CD4-positive, alpha-beta T cell treated with Interleukin-17A for 4 hours (primary cell): Measurements from ENCODE around the gene NTRK2.

ENCODE experiments used
- DNase-seq: peaks from one replicate; pipeline ENCODE4 v3.0.0-alpha.2; 2020; ENCODE audit warnings: mixed read lengths

The NTRK2 gene

DNA sequence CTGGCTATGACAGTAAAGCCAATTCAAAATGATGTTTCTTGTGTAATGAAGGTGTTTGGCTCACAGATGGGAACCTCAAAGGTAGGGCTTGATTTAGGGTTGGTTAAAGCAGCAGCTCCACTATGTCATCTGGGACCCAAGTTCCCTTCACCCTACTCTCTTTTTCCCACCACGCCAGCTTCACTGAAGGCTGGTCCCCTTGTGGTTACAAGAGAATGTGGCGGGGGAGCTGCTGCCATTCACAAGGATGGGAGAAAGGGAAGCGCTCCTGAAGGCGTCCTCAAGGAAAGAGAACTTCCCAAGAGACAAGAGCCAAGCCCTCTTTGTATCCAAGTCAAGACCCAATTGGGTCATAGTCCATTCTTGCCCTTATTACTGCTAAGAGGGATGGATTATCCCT, 72.7 kb downstream of the NTRK2 start:
- DNase-seq, result no peak

DNA sequence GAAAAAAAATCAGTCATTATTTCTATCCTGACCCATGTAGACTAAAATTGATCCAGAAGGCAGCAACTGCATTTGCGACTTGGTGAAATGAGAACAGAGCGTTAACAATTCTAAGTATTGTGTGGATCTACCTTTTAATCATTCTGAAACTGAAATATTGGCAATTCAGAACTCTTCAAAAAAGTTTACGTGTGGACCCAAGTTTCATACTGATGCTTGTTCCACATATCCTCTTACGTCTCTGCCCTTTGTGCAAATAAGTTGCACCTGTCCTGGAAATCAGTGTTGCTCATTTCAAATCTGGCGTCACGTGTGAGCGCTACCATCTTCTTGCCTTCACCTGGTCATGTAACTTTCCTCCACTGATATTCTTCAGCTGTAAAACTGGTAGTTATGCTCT, 74.7 kb downstream of the NTRK2 start:
- no peak for DNase-seq

DNA sequence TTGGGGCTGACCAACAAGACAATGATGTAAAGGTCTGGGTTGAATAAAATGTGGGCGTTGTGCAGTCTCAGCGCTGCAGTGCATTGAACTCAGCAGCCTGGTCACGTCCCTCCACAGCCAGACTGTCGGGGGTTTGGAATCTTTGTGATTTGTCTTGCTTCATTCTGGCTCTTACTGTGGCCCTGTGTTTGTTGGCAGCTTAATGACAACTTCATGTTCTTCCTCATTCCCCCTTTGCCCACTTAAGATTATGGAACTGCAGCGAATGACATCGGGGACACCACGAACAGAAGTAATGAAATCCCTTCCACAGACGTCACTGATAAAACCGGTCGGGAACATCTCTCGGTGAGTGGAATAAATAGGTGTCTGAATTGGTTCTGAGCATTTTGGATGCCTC, 75.2 kb downstream of the NTRK2 start:
- DNase-seq, result no peak

DNA sequence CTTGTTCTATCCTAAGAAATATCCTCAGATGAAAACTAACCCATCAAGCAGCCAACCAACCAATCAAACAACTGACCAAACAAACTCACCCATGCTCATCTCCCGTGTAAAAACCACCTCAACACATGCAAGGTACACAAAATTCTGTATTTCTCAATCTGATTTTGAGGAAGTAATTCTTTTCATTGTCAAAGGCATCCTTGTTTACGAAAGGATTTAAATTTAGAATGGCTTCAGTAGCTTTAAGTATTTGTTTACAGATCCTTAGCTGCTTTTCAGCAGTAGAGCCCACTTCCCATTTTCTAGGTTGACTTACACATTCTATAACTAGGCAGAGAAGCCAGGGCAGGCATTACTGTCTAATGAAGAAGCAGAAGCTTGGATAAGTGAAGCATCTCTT, 78.6 kb downstream of the NTRK2 start:
- DNase-seq, result no peak

DNA sequence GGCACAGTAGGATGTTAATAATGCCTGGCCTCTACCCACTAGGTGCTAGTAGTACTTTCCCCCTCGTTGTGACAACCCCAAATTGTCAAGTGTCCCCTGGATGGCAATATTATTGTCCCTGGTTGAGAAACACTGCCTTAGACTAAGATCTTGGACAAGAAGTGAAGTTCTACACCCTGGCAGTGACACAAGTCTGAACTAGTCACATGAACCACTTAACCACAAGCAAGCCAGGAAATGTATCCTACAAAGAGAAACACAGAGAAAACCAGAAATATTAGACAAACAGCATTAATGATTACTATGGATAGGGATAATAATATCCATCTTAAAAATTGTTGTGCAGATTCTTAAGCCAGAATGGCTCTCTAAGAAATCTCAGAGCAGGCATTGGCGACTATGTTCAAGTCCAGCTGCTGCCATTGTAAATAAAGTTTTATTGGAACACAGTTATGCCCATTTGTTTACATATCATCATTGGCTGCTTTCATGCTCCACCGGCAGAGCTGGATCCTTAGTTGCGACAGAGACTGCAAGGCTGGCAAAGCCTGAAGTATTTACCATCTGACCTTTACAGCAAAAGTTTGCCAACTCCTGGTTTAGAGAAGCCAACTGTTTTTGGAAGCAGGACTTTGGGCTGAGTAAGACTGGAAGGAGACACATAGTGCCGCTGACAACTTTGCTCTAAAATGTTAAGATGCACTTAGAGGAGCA, 80.8 kb downstream of the NTRK2 start:
- DNase-seq, result no peak

DNA sequence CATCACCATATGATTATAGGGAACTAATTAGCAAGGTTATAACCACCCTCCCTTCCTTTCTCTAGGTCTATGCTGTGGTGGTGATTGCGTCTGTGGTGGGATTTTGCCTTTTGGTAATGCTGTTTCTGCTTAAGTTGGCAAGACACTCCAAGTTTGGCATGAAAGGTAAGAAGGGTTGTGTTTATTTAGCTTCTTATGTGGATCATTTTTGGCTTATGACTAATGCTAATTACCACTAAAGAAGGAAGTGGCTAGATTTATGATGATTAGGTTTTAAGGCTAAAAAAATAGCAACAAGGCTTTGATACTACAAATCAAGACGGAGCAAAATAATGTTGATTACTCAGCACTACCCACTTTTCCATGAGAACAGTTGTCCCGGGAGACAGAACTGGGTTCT, 82.4 kb downstream of the NTRK2 start:
- DNase-seq, result no peak

DNA sequence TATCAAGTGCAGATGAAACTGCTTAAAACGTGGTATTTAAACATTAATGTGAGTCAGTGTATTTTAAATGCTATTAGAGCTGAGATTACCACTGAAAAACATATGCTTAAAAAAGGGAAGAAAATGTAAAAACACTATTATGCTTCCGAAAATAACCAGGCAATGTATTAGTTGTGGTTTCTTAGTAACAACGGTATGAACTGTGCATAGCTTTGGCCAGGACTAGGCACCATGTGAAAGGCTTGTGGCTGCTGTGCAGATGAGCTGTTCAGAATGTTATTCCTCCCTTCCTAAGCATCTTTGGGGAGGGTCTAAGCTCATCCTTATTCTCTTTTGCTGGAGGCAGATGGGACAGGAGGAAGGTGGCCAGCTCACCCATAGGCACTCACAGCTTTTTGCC, 84.9 kb downstream of the NTRK2 start:
- no peak for DNase-seq

DNA sequence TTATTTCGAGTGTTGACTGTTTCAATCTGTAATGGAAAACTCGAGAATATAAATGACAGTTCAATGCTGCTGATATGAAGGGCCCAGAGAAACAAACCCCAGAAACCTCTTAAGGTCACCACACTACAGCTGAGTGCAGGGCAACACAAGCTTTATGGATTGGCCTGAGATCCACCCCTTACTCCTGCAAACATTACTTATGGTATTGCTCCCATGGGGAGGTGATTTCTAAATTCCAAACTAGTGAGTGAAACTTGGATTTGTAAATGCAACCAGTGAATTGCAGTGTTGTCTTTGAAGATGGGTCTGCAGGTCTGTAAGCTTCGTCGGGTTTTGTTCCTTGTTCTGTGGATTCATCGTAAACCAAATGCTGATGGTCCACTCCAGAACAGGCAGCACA, 85.4 kb downstream of the NTRK2 start:
- no peak for DNase-seq

- DNase-seq, result no peak
These were observed 85.9 kb downstream of the NTRK2 start for GRCh38 chr9:84755380-84755779.

DNA sequence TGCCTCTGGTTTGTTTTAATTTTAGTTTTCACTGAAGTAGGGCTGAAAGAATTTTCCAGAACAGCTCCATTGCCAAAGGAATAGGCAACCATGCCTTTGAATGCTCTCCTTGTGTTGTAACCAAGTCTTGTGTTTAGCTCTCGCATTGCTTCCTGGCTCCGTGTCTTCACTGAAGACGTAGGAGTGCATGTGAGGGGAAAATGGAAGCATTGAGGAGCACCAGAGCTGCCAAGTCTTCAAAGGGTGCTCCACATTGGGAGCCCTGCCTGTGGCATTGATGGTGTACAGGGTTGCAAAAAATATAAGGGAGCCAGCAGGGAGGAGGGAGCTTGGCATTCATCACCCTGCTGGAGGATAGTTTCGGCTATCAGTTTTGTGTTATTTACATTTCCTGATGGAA, 86.6 kb downstream of the NTRK2 start:
- no peak for DNase-seq

- DNase-seq, result no peak
These were observed 87.2 kb downstream of the NTRK2 start for GRCh38 chr9:84756731-84757130.

DNA sequence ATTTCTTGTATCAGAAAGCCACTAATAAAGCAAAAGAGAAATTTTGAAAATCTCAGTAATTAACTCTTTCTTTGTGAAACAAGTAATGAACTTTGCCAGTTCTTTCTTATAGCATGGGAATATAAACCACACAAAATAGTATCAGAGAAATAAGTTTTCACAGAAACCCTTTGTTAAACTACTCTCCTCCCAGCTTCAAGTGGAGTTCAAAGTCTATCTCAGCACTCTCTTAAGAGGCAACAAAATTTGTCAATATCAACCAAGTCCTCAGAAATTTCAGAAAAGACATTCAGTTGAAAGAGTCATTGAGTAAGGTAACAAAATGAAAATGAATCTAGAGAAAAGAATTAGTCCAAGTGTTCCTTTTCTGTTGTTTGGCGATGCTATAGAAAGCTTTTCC, 89.3 kb downstream of the NTRK2 start:
- DNase-seq, result no peak

GRCh38 chr9:84759300-84759750, 89.8 kb downstream of the NTRK2 start:
- DNase-seq, result peak; percentile 10

GRCh38 chr9:84759804-84760203, 90.3 kb downstream of the NTRK2 start:
- DNase-seq, result no peak

DNA sequence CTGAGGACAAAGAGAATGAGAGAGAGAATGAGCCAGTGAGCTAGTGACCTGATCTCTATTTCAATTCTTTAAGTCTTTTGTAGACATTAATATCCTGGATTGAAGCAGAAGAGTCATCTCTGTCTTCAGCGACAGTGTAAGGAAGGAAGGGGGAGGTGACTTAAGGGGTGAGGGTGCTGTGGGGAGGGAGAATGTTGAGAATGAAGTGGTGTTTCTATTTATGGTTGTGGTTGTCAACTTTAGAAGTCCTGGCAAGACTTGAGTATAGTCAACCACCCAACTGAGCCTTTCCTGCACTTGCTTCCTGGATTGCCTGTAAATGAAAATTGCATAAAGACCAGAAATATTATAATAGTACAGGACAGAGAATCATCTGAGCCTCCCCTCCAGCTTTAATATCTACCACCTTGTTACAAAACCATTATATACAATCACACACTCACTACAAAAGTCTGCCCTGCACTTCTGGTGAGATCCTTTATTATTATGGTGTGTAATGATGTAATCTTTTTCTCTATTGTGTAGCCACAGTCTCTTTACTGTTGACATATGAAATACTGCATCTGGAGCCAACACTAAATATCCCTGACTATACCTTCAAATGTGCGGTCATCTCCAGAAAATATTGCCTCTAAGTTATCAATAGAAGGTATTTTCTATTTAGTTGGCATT, 91.7 kb downstream of the NTRK2 start:
- no peak for DNase-seq

- no peak for DNase-seq
These were observed 103.0 kb downstream of the NTRK2 start for GRCh38 chr9:84772511-84772910.

GRCh38 chr9:84773022-84773421, 103.5 kb downstream of the NTRK2 start:
- DNase-seq, result no peak

- no peak for DNase-seq
These were observed 105.6 kb downstream of the NTRK2 start for GRCh38 chr9:84775056-84775643.

- no peak for DNase-seq
These were observed 109.0 kb downstream of the NTRK2 start for GRCh38 chr9:84778570-84778969.

DNA sequence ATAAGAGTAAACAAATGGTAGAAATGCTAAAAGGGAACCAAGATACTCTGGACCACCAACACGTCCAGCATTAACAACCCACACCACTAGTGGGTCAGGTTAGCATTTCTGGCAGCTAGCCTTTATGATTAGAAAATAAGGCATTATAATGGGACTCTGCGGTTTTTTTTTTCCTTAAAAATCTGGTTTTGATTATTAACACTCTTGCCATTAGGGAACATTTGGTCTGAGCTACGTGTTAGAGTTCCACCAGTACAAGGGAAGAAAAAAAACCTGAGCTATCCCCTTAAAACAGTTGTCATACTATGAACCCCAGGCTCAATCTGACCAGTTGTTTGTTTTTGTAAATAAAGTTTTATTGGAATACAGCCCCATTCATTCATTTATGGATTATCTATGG, 110.4 kb downstream of the NTRK2 start:
- no peak for DNase-seq

DNA sequence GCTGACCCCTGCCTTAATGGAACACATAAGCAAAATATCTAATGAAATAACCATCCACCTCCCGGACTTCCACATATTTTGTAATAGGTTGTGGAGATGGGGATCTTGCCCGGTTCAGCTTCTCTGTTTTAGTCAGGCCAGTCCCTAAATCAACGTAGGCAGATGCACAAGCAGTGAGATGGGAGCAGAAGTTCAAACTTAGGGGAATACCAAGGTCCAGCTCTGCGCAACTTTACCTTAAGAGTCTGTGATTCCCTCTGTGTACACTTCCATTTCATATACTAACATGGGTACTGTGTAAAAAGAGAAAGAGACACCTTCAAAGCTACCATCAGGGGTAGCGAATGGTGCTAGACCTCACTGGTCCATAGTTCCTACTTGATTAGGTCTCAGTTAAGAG, 110.9 kb downstream of the NTRK2 start:
- no peak for DNase-seq

DNA sequence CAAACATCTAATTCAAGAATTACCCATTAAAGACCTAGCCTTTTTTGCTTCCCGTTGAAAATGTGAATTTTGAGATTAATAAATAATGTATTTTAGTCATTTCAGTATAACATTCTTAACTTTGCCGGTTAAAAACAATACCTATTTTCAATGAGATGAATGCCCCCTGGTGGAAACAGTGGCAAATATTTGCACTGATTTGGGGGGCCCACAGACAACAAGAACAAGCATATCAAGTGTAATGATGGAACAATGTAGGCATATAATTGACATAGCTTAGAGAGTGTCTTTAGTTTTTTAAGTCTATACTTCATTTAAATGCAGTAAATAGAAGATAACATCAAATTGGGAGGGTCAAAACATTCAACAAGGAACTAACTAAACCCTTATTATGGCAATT, 111.9 kb downstream of the NTRK2 start:
- no peak for DNase-seq

- DNase-seq, result no peak
These were observed 112.7 kb downstream of the NTRK2 start for GRCh38 chr9:84781931-84782866.
